Gastrocnemius medialis (tissue), 4 donors: ENCODE data around the gene NEBL. TPM values are rescaled to one million over a fixed set of nuclear protein-coding genes. Genes with fewer than 3 reads are reported as not detected.

Experiments
- ATAC-seq, 2 donors: fragments of 150-250 bp; one replicate each; pipeline ENCODE4 v1.9.1; 2016
- DNase-seq, 2 donors: peaks; one replicate each; pipeline ENCODE4 v3.0.0-alpha.2; 2019
- H3K27ac ChIP-seq, 4 donors: fragments of 200-600 bp; sonication (generic); 1 replicate in 1 of 4; 2 replicates in 3 of 4; pipeline ENCODE4 v1.5.1; 2016 to 2018; ENCODE audit warnings: mild to moderate bottlenecking in 2 of 4, moderate library complexity in 1 of 4
- H3K27me3 ChIP-seq, 3 donors: fragments of 200-600 bp; sonication (generic) in 2 of 3; 1 replicate in 1 of 3; 2 replicates in 2 of 3; pipeline versions ENCODE4 v1.5.1 to v1.6.0; 2016 to 2019; ENCODE audit warnings: mild to moderate bottlenecking in 1 of 3, moderate library complexity in 1 of 3
- H3K36me3 ChIP-seq, 2 donors: fragments of 200-600 bp; sonication (generic) in 1 of 2; one replicate each; pipeline ENCODE4 v1.5.1; 2017 to 2018
- H3K4me1 ChIP-seq, 2 donors: fragments of 200-600 bp; sonication (generic) in 1 of 2; one replicate each; pipeline ENCODE4 v1.5.1; 2016 to 2017; ENCODE audit warnings: mild to moderate bottlenecking in 2 of 2
- H3K4me3 ChIP-seq, 4 donors: fragments of 200-600 bp; sonication (generic) in 3 of 4; 1 replicate in 1 of 4; 2 replicates in 3 of 4; pipeline ENCODE4 v1.5.1; 2016 to 2019; ENCODE audit warnings: mild to moderate bottlenecking in 2 of 4
- H3K9me3 ChIP-seq, 3 donors: fragments of 200-600 bp; sonication (generic) in 2 of 3; 1 replicate in 1 of 3; 2 replicates in 2 of 3; pipeline ENCODE4 v1.5.1; 2016 to 2019
- POLR2A ChIP-seq, 2 donors: fragments of 450-650 bp; IDR thresholded peaks; one replicate each; pipeline ENCODE4 v1.6.1; 2017; ENCODE audit warnings: antibody characterized with exemption in 2 of 2, mild to moderate bottlenecking in 2 of 2, moderate library complexity in 2 of 2
- in situ Hi-C, 4 donors: fragments of 200-750 bp; cut with MboI; loops; one replicate each; pipeline versions ENCODE4 v1.15.0 to v1.8.0; 2017; ENCODE audit warnings: low sequenced_read_pairs in 4 of 4
- intact Hi-C: fragments of 100-400 bp; cut with DNase I; formaldehyde crosslinking; loops from one replicate; pipeline ENCODE4 v1.15.1; 2023; ENCODE audit warnings: low total_unique reads
- total RNA-seq, 4 donors: library from RNA; depleted of rRNA; stranded (reverse); fragments of >200 nt; gene quantifications; one replicate each; pipeline versions ENCODE4 v1.1.0 to v1.2.3, GENCODE V29; 2016
- TF ChIP-seq, protein P1 (sequence below), 5 experiments: fragments of 450-650 bp in 3 of 5; fragments of 200-600 bp in 2 of 5; sonication (generic) in 2 of 5; IDR thresholded peaks in 4 of 5; conservative IDR thresholded peaks in 1 of 5; 1 replicate in 4 of 5; 2 replicates in 1 of 5; pipeline ENCODE4 v1.5.1; 2016 to 2019; ENCODE audit warnings: antibody characterized with exemption in 5 of 5, mild to moderate bottlenecking in 3 of 5, moderate library complexity in 3 of 5

NEBL gene
- total RNA-seq, 4 donors from 2014 or later: 1.6 to 2.7 (median 2.5) TPM

GRCh38 chr10:20822825-20823224, 74.3 kb downstream of the NEBL start:
- Histone ChIP-seq H3K36me3 (no peaks in the 10 kb centered on the region), H3K4me3 (no peak overlapping the region), H3K27ac (no peak overlapping the region), H3K4me1 (no peaks in the 10 kb centered on the region), H3K9me3 (no peaks in the 10 kb centered on the region), H3K27me3 (no peaks in the 10 kb centered on the region)
- ATAC-seq (no peak), DNase-seq (no peak)
- intact Hi-C loops: no loop called here
- no peak for TF ChIP-seq POLR2A (IDR thresholded peaks at IDR 0.05)
- TF ChIP-seq, protein P1, sequence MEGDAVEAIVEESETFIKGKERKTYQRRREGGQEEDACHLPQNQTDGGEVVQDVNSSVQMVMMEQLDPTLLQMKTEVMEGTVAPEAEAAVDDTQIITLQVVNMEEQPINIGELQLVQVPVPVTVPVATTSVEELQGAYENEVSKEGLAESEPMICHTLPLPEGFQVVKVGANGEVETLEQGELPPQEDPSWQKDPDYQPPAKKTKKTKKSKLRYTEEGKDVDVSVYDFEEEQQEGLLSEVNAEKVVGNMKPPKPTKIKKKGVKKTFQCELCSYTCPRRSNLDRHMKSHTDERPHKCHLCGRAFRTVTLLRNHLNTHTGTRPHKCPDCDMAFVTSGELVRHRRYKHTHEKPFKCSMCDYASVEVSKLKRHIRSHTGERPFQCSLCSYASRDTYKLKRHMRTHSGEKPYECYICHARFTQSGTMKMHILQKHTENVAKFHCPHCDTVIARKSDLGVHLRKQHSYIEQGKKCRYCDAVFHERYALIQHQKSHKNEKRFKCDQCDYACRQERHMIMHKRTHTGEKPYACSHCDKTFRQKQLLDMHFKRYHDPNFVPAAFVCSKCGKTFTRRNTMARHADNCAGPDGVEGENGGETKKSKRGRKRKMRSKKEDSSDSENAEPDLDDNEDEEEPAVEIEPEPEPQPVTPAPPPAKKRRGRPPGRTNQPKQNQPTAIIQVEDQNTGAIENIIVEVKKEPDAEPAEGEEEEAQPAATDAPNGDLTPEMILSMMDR (IDR thresholded peaks at IDR 0.05 in 4 of 5, conservative IDR thresholded peaks at IDR 0.05 in 1 of 5): no peak
- in situ Hi-C loops: no loop called here

GRCh38 chr10:20817646-20818045, 79.5 kb downstream of the NEBL start:
- no peaks in the 10 kb centered on the region for H3K27me3 ChIP-seq
- no peaks in the 10 kb centered on the region for H3K4me1 ChIP-seq
- intact Hi-C loops (no loop called here), in situ Hi-C loops (no loop called here)
- no peak for ATAC-seq
- no peak overlapping the region for H3K4me3 ChIP-seq
- TF ChIP-seq, protein P1 (IDR thresholded peaks at IDR 0.05 in 4 of 5, conservative IDR thresholded peaks at IDR 0.05 in 1 of 5): no peak
- TF ChIP-seq POLR2A (IDR thresholded peaks at IDR 0.05): no peak
- no peaks in the 10 kb centered on the region for H3K36me3 ChIP-seq
- H3K27ac ChIP-seq: no peak overlapping the region
- no peak for DNase-seq
- H3K9me3 ChIP-seq: no peaks in the 10 kb centered on the region

DNA sequence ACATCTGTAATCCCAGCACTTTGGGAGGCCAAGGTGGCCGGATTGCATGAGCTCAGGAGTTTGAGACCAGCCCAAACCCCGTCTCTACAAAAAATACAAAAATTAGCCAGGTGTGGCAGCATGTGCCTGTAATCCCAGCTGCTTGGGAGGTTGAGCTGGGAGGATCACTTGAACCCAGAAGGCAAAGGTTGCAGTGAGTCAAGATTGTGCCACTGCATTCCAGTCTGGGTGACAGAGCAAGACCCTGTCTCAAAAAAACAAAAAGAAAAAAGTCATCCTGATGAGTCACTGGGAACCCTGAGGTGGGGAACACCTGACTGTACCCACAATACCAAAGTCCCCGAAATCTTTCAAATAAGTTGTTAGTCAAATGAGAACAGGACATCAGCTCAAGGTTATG, 80.0 kb downstream of the NEBL start:
- Histone ChIP-seq H3K9me3 (no peaks in the 10 kb centered on the region), H3K4me3 (no peak overlapping the region), H3K27me3 (no peaks in the 10 kb centered on the region), H3K36me3 (no peaks in the 10 kb centered on the region), H3K27ac (no peak overlapping the region), H3K4me1 (no peaks in the 10 kb centered on the region)
- ATAC-seq (no peak), DNase-seq (no peak)
- TF ChIP-seq POLR2A (IDR thresholded peaks at IDR 0.05): no peak
- TF ChIP-seq, protein P1 (IDR thresholded peaks at IDR 0.05 in 4 of 5, conservative IDR thresholded peaks at IDR 0.05 in 1 of 5): no peak
- intact Hi-C loops: no loop called here
- in situ Hi-C loops: no loop called here

DNA sequence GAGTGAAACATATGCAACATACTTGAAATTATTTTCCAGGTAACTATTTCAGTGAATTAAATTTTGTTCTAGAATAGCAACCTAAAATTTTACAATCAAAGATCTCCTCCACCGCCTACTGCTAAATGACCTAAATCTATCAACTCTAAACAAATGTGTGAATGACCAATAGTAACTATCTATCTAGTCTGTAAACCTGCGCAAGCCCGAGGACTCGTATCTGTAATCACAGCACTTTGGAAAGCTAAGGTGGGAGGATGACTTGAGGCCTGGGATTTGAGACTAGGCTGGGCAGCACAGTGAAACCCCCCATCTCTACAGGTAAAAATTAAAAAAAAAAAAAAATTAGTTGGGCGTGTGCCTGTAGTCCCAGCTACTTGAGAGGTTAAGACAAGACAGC, 83.0 kb downstream of the NEBL start:
- TF ChIP-seq, protein P1 (IDR thresholded peaks at IDR 0.05 in 4 of 5, conservative IDR thresholded peaks at IDR 0.05 in 1 of 5): no peak
- TF ChIP-seq POLR2A (IDR thresholded peaks at IDR 0.05): no peak
- intact Hi-C loops: no loop called here
- Histone ChIP-seq H3K36me3 (no peaks in the 10 kb centered on the region), H3K9me3 (no peaks in the 10 kb centered on the region), H3K27me3 (no peaks in the 10 kb centered on the region), H3K4me1 (no peaks in the 10 kb centered on the region), H3K4me3 (no peak overlapping the region), H3K27ac (no peak overlapping the region)
- DNase-seq: no peak
- in situ Hi-C loops: no loop called here
- no peak for ATAC-seq

GRCh38 chr10:20811131-20811530, 86.0 kb downstream of the NEBL start:
- TF ChIP-seq, protein P1 (IDR thresholded peaks at IDR 0.05 in 4 of 5, conservative IDR thresholded peaks at IDR 0.05 in 1 of 5): no peak
- no peak for TF ChIP-seq POLR2A (IDR thresholded peaks at IDR 0.05)
- H3K27ac ChIP-seq: no peak overlapping the region
- no peak overlapping the region for H3K4me3 ChIP-seq
- H3K4me1 ChIP-seq: no peaks in the 10 kb centered on the region
- no peaks in the 10 kb centered on the region for H3K9me3 ChIP-seq
- no peak for DNase-seq
- H3K36me3 ChIP-seq: no peaks in the 10 kb centered on the region
- in situ Hi-C loops (no loop called here), intact Hi-C loops (no loop called here)
- H3K27me3 ChIP-seq: no peaks in the 10 kb centered on the region
- ATAC-seq: no peak
